Thyroid gland (tissue), 4 donors: ENCODE measurements around the gene MRGPRE. TPM values are rescaled to one million over a fixed set of nuclear protein-coding genes. Genes with fewer than 3 reads are reported as not detected.

ENCODE experiments used
- DNase-seq, 2 donors: peaks; one replicate each; pipeline ENCODE4 v3.0.0-alpha.2; 2019
- H3K27ac ChIP-seq, 3 donors: fragments of 200-600 bp; sonication (generic); 1 replicate in 2 of 3; 2 replicates in 1 of 3; pipeline ENCODE4 v1.5.1; 2016 to 2019; ENCODE audit warnings: mild to moderate bottlenecking in 1 of 3, moderate library complexity in 1 of 3
- H3K27me3 ChIP-seq: fragments of 200-600 bp; sonication (generic); one replicate; pipeline ENCODE4 v1.5.1; 2019
- H3K36me3 ChIP-seq, 2 donors: fragments of 200-600 bp; sonication (generic); one replicate each; pipeline ENCODE4 v1.5.1; 2016 to 2019
- H3K4me1 ChIP-seq, 2 donors: fragments of 200-600 bp; sonication (generic); one replicate each; pipeline ENCODE4 v1.5.1; 2017 to 2019
- H3K4me3 ChIP-seq, 3 donors: fragments of 200-600 bp; sonication (generic); replicated peaks in 1 of 3; 1 replicate in 2 of 3; 2 replicates in 1 of 3; pipeline ENCODE4 v1.5.1; 2016; ENCODE audit warnings: mild to moderate bottlenecking in 1 of 3
- H3K9me3 ChIP-seq: fragments of 200-600 bp; sonication (generic); one replicate; pipeline ENCODE4 v1.5.1; 2017
- CTCF ChIP-seq, 6 experiments: fragments of 200-600 bp in 3 of 6; fragments of 450-650 bp in 3 of 6; sonication (generic) in 3 of 6; IDR thresholded peaks; one replicate each; pipeline ENCODE4 v1.5.1; 2016 to 2019; ENCODE audit warnings: antibody characterized with exemption in 6 of 6, mild to moderate bottlenecking in 2 of 6, inconsistent platforms in 1 of 6, moderate library complexity in 1 of 6
- POLR2A ChIP-seq, 2 donors: fragments of 450-650 bp; IDR thresholded peaks; one replicate each; pipeline ENCODE4 v1.6.1; 2017; ENCODE audit warnings: antibody characterized with exemption in 2 of 2, mild to moderate bottlenecking in 2 of 2, moderate library complexity in 1 of 2
- WGBS, 2 donors: methylation state at CpG; one replicate each; pipeline ENCODE4 v1.1.5; 2017; 5-methylcytosine and 5-hydroxymethylcytosine counted together
- intact Hi-C: fragments of 100-400 bp; cut with DNase I; formaldehyde crosslinking; loops from one replicate; pipeline ENCODE4 v1.15.1; 2023
- total RNA-seq, 4 donors: library from RNA; depleted of rRNA; stranded (reverse); fragments of >200 nt; gene quantifications; one replicate each; pipeline ENCODE4 v1.2.3, GENCODE V29; 2016

The MRGPRE gene
- total RNA-seq, 4 donors from 2014 or later: 0.39 TPM; not detected in 3

- intact Hi-C loops: loop anchor here (10.0 kb wide), 1 partner anchor 109 kb away; no protein-coding TSS in a partner anchor
- no peaks in the 10 kb centered on the region for H3K27me3 ChIP-seq
Observed at GRCh38 chr11:3213659-3214419, 18.4 kb downstream of the MRGPRE start.

GRCh38 chr11:3208272-3208671 is 23.9 kb downstream of the MRGPRE start:
- H3K27ac ChIP-seq: no peak overlapping the region
- no peak for DNase-seq
- peaks cover 6 to 24% of the 10 kb centered on the region in 2 donors for H3K4me1 ChIP-seq
- WGBS, 2 donors: 91 to 94% methylated on average over 6 of the region's 6 CpGs
- H3K36me3 ChIP-seq: no peaks in the 10 kb centered on the region
- intact Hi-C loops: no loop called here
- no peak overlapping the region for H3K4me3 ChIP-seq
- H3K27me3 ChIP-seq: no peaks in the 10 kb centered on the region
- TF ChIP-seq CTCF (IDR thresholded peaks at IDR 0.05) (no peak), POLR2A (IDR thresholded peaks at IDR 0.05) (no peak)
- H3K9me3 ChIP-seq: no peaks in the 10 kb centered on the region

More at GRCh38 chr11:3213659-3214419, 18.4 kb downstream of the MRGPRE start:
- Histone ChIP-seq H3K36me3 (no peaks in the 10 kb centered on the region), H3K4me3 (no peak overlapping the region), H3K9me3 (no peaks in the 10 kb centered on the region), H3K27ac (no peak overlapping the region), H3K4me1 (no peaks in the 10 kb centered on the region)
- 59 to 62% methylated on average over 23 to 24 of the region's 24 CpGs for WGBS, 2 donors
- TF ChIP-seq POLR2A (IDR thresholded peaks at IDR 0.05) (no peak), CTCF (IDR thresholded peaks at IDR 0.05) (no peak)
- no peak for DNase-seq

GRCh38 chr11:3207526-3208189 is 24.6 kb downstream of the MRGPRE start:
- intact Hi-C loops: no loop called here
- Histone ChIP-seq H3K9me3 (no peaks in the 10 kb centered on the region), H3K36me3 (no peaks in the 10 kb centered on the region), H3K4me3 (no peak overlapping the region), H3K27ac (no peak overlapping the region), H3K27me3 (no peaks in the 10 kb centered on the region), H3K4me1 (peaks cover 6 to 29% of the 10 kb centered on the region in 2 donors)
- WGBS, 2 donors: 77 to 88% methylated on average over 8 of the region's 8 CpGs
- DNase-seq: no peak
- TF ChIP-seq CTCF (IDR thresholded peaks at IDR 0.05) (no peak), POLR2A (IDR thresholded peaks at IDR 0.05) (no peak)

GRCh38 chr11:3206922-3207204 is 25.4 kb downstream of the MRGPRE start:
- intact Hi-C loops: no loop called here
- Histone ChIP-seq H3K4me1 (peaks cover 6 to 29% of the 10 kb centered on the region in 2 donors), H3K9me3 (no peaks in the 10 kb centered on the region), H3K4me3 (no peak overlapping the region), H3K27me3 (no peaks in the 10 kb centered on the region), H3K27ac (no peak overlapping the region), H3K36me3 (no peaks in the 10 kb centered on the region)
- WGBS, 2 donors: 94 to 95% methylated on average over 1 of the region's 1 CpG
- no peak for TF ChIP-seq POLR2A (IDR thresholded peaks at IDR 0.05)
- no peak for TF ChIP-seq CTCF (IDR thresholded peaks at IDR 0.05)
- no peak for DNase-seq
